ENCODE results near the gene CNTN3.

Gene CNTN3

GRCh38 chr3:74593152-74593551 lies 21.3 kb downstream of the CNTN3 start:
- Histone ChIP-seq H3K4me3 (ENCODE audit: low read length) (no peak overlapping the region), H3K23ac (ENCODE audit: low read length) (no peak overlapping the region)
- no CpG with 5 or more reads among the region's 3 CpGs for WGBS (ENCODE audit: extremely low coverage, insufficient coverage, low lambda C conversion rate)

GRCh38 chr3:74592359-74592758 lies 22.1 kb downstream of the CNTN3 start:
- no peak overlapping the region for H3K56ac ChIP-seq (ENCODE audit: low read length)
- no peaks in the 10 kb centered on the region for H3K27me3 ChIP-seq (ENCODE audit: insufficient read depth, low read length, poor library complexity)
- H3K36me3 ChIP-seq (ENCODE audit: control insufficient read depth, insufficient read depth, low read length), result no peaks in the 10 kb centered on the region
- no peak overlapping the region for H3K4ac ChIP-seq (ENCODE audit: low read depth, low read length)
- no peak overlapping the region for H3K4me2 ChIP-seq (ENCODE audit: low read length)
- no peak overlapping the region for H3K18ac ChIP-seq (ENCODE audit: low read length)
- H4K8ac ChIP-seq (ENCODE audit: low read depth, low read length), result no peak overlapping the region
- H3K4me1 ChIP-seq (ENCODE audit: control insufficient read depth, low read depth, low read length), result no peaks in the 10 kb centered on the region
- H3K79me2 ChIP-seq (ENCODE audit: control insufficient read depth, insufficient read depth, low read length), result no peaks in the 10 kb centered on the region
- H3K79me1 ChIP-seq (ENCODE audit: low read length), result no peaks in the 10 kb centered on the region
- DNase-seq, result no peak
- WGBS (ENCODE audit: extremely low coverage, insufficient coverage, low lambda C conversion rate), result no CpG with 5 or more reads among the region's 2 CpGs
- no peak overlapping the region for H2BK120ac ChIP-seq (ENCODE audit: low read depth, low read length)
- no peak overlapping the region for H2BK5ac ChIP-seq (ENCODE audit: low read length)
- H2BK15ac ChIP-seq (replicated peaks; ENCODE audit: low read depth), result no peak overlapping the region
- no peak overlapping the region for H3K27ac ChIP-seq (ENCODE audit: low read depth, low read length)
- no peak overlapping the region for H3K23ac ChIP-seq (ENCODE audit: low read length)
- H3K9ac ChIP-seq (ENCODE audit: low read length), result no peak overlapping the region
- no peak overlapping the region for H4K5ac ChIP-seq (ENCODE audit: low read length)
- H3K4me3 ChIP-seq (ENCODE audit: low read length), result no peak overlapping the region
- H2AK5ac ChIP-seq (ENCODE audit: low read length), result no peak overlapping the region

More at GRCh38 chr3:74593152-74593551, 21.3 kb downstream of the CNTN3 start:
- Histone ChIP-seq H2BK5ac (ENCODE audit: low read length) (no peak overlapping the region), H3K79me1 (ENCODE audit: low read length) (no peaks in the 10 kb centered on the region), H3K79me2 (ENCODE audit: control insufficient read depth, insufficient read depth, low read length) (no peaks in the 10 kb centered on the region), H4K8ac (ENCODE audit: low read depth, low read length) (no peak overlapping the region), H3K56ac (ENCODE audit: low read length) (no peak overlapping the region), H2BK15ac (replicated peaks; ENCODE audit: low read depth) (no peak overlapping the region), H2AK5ac (ENCODE audit: low read length) (no peak overlapping the region), H4K5ac (ENCODE audit: low read length) (no peak overlapping the region), H3K27ac (ENCODE audit: low read depth, low read length) (no peak overlapping the region), H3K27me3 (ENCODE audit: insufficient read depth, low read length, poor library complexity) (no peaks in the 10 kb centered on the region), H2BK120ac (ENCODE audit: low read depth, low read length) (no peak overlapping the region), H3K4me1 (ENCODE audit: control insufficient read depth, low read depth, low read length) (no peaks in the 10 kb centered on the region), H3K4me2 (ENCODE audit: low read length) (no peak overlapping the region), H3K18ac (ENCODE audit: low read length) (no peak overlapping the region), H3K9ac (ENCODE audit: low read length) (no peak overlapping the region), H3K36me3 (ENCODE audit: control insufficient read depth, insufficient read depth, low read length) (no peaks in the 10 kb centered on the region), H3K4ac (ENCODE audit: low read depth, low read length) (no peak overlapping the region)
- DNase-seq, result no peak

- Histone ChIP-seq H3K56ac (ENCODE audit: low read length) (no peak overlapping the region), H3K4ac (ENCODE audit: low read depth, low read length) (no peak overlapping the region), H3K27me3 (ENCODE audit: insufficient read depth, low read length, poor library complexity) (no peaks in the 10 kb centered on the region), H2BK15ac (replicated peaks; ENCODE audit: low read depth) (no peak overlapping the region), H4K8ac (ENCODE audit: low read depth, low read length) (no peak overlapping the region), H3K36me3 (ENCODE audit: control insufficient read depth, insufficient read depth, low read length) (no peaks in the 10 kb centered on the region), H3K4me1 (ENCODE audit: control insufficient read depth, low read depth, low read length) (no peaks in the 10 kb centered on the region), H3K18ac (ENCODE audit: low read length) (no peak overlapping the region), H3K79me1 (ENCODE audit: low read length) (no peaks in the 10 kb centered on the region), H3K79me2 (ENCODE audit: control insufficient read depth, insufficient read depth, low read length) (no peaks in the 10 kb centered on the region), H3K23ac (ENCODE audit: low read length) (no peak overlapping the region), H3K4me3 (ENCODE audit: low read length) (no peak overlapping the region), H2AK5ac (ENCODE audit: low read length) (no peak overlapping the region), H3K4me2 (ENCODE audit: low read length) (no peak overlapping the region), H2BK5ac (ENCODE audit: low read length) (no peak overlapping the region), H4K5ac (ENCODE audit: low read length) (no peak overlapping the region), H2BK120ac (ENCODE audit: low read depth, low read length) (no peak overlapping the region), H3K27ac (ENCODE audit: low read depth, low read length) (no peak overlapping the region), H3K9ac (ENCODE audit: low read length) (no peak overlapping the region)
- no peak for DNase-seq
Measured at GRCh38 chr3:74591946-74592345, 22.5 kb downstream of the CNTN3 start.

- Histone ChIP-seq H3K4me2 (ENCODE audit: low read length) (no peak overlapping the region), H3K23ac (ENCODE audit: low read length) (no peak overlapping the region), H3K4me3 (ENCODE audit: low read length) (no peak overlapping the region), H3K79me2 (ENCODE audit: control insufficient read depth, insufficient read depth, low read length) (no peaks in the 10 kb centered on the region), H3K36me3 (ENCODE audit: control insufficient read depth, insufficient read depth, low read length) (no peaks in the 10 kb centered on the region), H2BK120ac (ENCODE audit: low read depth, low read length) (no peak overlapping the region), H3K4ac (ENCODE audit: low read depth, low read length) (no peak overlapping the region), H3K56ac (ENCODE audit: low read length) (no peak overlapping the region), H2BK15ac (replicated peaks; ENCODE audit: low read depth) (no peak overlapping the region), H4K5ac (ENCODE audit: low read length) (no peak overlapping the region), H3K18ac (ENCODE audit: low read length) (no peak overlapping the region), H4K8ac (ENCODE audit: low read depth, low read length) (no peak overlapping the region), H3K9ac (ENCODE audit: low read length) (no peak overlapping the region), H2AK5ac (ENCODE audit: low read length) (no peak overlapping the region), H3K27ac (ENCODE audit: low read depth, low read length) (no peak overlapping the region), H2BK5ac (ENCODE audit: low read length) (no peak overlapping the region), H3K27me3 (ENCODE audit: insufficient read depth, low read length, poor library complexity) (no peaks in the 10 kb centered on the region), H3K79me1 (ENCODE audit: low read length) (no peaks in the 10 kb centered on the region), H3K4me1 (ENCODE audit: control insufficient read depth, low read depth, low read length) (no peaks in the 10 kb centered on the region)
- no peak for DNase-seq
- WGBS (ENCODE audit: extremely low coverage, insufficient coverage, low lambda C conversion rate), result no CpG with 5 or more reads among the region's 2 CpGs
Measured at GRCh38 chr3:74591342-74591741, 23.1 kb downstream of the CNTN3 start.

GRCh38 chr3:74590620-74591262 lies 23.7 kb downstream of the CNTN3 start:
- Histone ChIP-seq H3K79me1 (ENCODE audit: low read length) (no peaks in the 10 kb centered on the region), H4K8ac (ENCODE audit: low read depth, low read length) (no peak overlapping the region), H3K4me2 (ENCODE audit: low read length) (no peak overlapping the region), H2BK15ac (replicated peaks; ENCODE audit: low read depth) (no peak overlapping the region), H2BK120ac (ENCODE audit: low read depth, low read length) (no peak overlapping the region), H3K4me3 (ENCODE audit: low read length) (no peak overlapping the region), H3K4me1 (ENCODE audit: control insufficient read depth, low read depth, low read length) (no peaks in the 10 kb centered on the region), H4K5ac (ENCODE audit: low read length) (no peak overlapping the region), H3K9ac (ENCODE audit: low read length) (no peak overlapping the region), H2AK5ac (ENCODE audit: low read length) (no peak overlapping the region), H2BK5ac (ENCODE audit: low read length) (no peak overlapping the region), H3K56ac (ENCODE audit: low read length) (no peak overlapping the region), H3K27me3 (ENCODE audit: insufficient read depth, low read length, poor library complexity) (no peaks in the 10 kb centered on the region), H3K4ac (ENCODE audit: low read depth, low read length) (no peak overlapping the region), H3K27ac (ENCODE audit: low read depth, low read length) (no peak overlapping the region), H3K18ac (ENCODE audit: low read length) (no peak overlapping the region), H3K36me3 (ENCODE audit: control insufficient read depth, insufficient read depth, low read length) (no peaks in the 10 kb centered on the region), H3K23ac (ENCODE audit: low read length) (no peak overlapping the region), H3K79me2 (ENCODE audit: control insufficient read depth, insufficient read depth, low read length) (no peaks in the 10 kb centered on the region)
- DNase-seq, result no peak
- WGBS (ENCODE audit: extremely low coverage, insufficient coverage, low lambda C conversion rate), result no CpG with 5 or more reads among the region's 4 CpGs

GRCh38 chr3:74584782-74585181 lies 29.7 kb downstream of the CNTN3 start:
- no peak overlapping the region for H3K4me2 ChIP-seq (ENCODE audit: low read length)
- WGBS (ENCODE audit: extremely low coverage, insufficient coverage, low lambda C conversion rate), result no CpG with 5 or more reads among the region's 2 CpGs
- H4K5ac ChIP-seq (ENCODE audit: low read length), result no peak overlapping the region
- no peak overlapping the region for H3K9ac ChIP-seq (ENCODE audit: low read length)
- no peak overlapping the region for H2BK120ac ChIP-seq (ENCODE audit: low read depth, low read length)
- no peaks in the 10 kb centered on the region for H3K4me1 ChIP-seq (ENCODE audit: control insufficient read depth, low read depth, low read length)
- no peaks in the 10 kb centered on the region for H3K27me3 ChIP-seq (ENCODE audit: insufficient read depth, low read length, poor library complexity)
- no peak overlapping the region for H2BK5ac ChIP-seq (ENCODE audit: low read length)
- no peak overlapping the region for H2AK5ac ChIP-seq (ENCODE audit: low read length)
- no peak overlapping the region for H2BK15ac ChIP-seq (replicated peaks; ENCODE audit: low read depth)
- no peak overlapping the region for H3K23ac ChIP-seq (ENCODE audit: low read length)
- no peak overlapping the region for H4K8ac ChIP-seq (ENCODE audit: low read depth, low read length)
- no peak for DNase-seq
- H3K18ac ChIP-seq (ENCODE audit: low read length), result no peak overlapping the region
- H3K79me1 ChIP-seq (ENCODE audit: low read length), result no peaks in the 10 kb centered on the region
- no peak overlapping the region for H3K4ac ChIP-seq (ENCODE audit: low read depth, low read length)
- H3K56ac ChIP-seq (ENCODE audit: low read length), result no peak overlapping the region
- H3K79me2 ChIP-seq (ENCODE audit: control insufficient read depth, insufficient read depth, low read length), result no peaks in the 10 kb centered on the region
- H3K4me3 ChIP-seq (ENCODE audit: low read length), result no peak overlapping the region
- no peaks in the 10 kb centered on the region for H3K36me3 ChIP-seq (ENCODE audit: control insufficient read depth, insufficient read depth, low read length)
- H3K27ac ChIP-seq (ENCODE audit: low read depth, low read length), result no peak overlapping the region

Measured in mesendoderm (in vitro differentiated cells).